HepG2 (cell line): ENCODE data around the gene WWC1.

Experiments used
- POLR2A ChIP-seq, 2 experiments: IDR thresholded peaks; 2 replicates each; pipeline ENCODE4 v1.6.1; 2011; ENCODE audit warnings: low read depth in 2 of 2, low read length in 2 of 2, mild to moderate bottlenecking in 1 of 2, moderate library complexity in 1 of 2; ENCODE audit not compliant: insufficient read depth in 1 of 2
- TF ChIP-seq, protein P1 (sequence below): sonication (generic); formaldehyde crosslinking; IDR thresholded peaks from 2 replicates; pipeline ENCODE4 v1.8.1; 2023; ENCODE audit warnings: mild to moderate bottlenecking, inconsistent platforms, moderate library complexity, missing genetic modification reagents, borderline replicate concordance
- TF ChIP-seq, protein P2 (sequence below): sonication (generic); formaldehyde crosslinking; IDR thresholded peaks from 2 replicates; pipeline ENCODE4 v1.5.1; 2020; ENCODE audit warnings: mild to moderate bottlenecking, missing genetic modification reagents, moderate library complexity

DNA sequence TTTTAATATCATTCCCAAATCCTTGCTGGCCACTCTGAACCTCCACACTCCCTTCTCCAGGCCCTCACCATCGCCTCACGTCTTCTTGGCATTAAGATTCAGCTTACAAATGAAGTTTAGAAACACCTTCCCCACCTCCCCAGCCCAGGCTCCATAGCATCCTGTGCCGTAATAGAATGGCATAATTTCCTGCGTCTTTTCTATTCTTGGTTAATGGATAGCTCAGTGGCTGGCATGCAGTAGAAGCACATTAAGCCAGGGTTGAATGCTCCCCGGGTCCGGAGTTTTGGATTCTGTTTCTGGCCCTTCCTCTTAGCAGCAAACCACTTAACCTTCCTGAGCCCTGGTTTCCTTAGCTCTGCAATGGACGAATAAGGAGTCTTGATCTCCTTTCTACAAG, 13.8 kb downstream of the WWC1 start:
- TF ChIP-seq, protein P1, sequence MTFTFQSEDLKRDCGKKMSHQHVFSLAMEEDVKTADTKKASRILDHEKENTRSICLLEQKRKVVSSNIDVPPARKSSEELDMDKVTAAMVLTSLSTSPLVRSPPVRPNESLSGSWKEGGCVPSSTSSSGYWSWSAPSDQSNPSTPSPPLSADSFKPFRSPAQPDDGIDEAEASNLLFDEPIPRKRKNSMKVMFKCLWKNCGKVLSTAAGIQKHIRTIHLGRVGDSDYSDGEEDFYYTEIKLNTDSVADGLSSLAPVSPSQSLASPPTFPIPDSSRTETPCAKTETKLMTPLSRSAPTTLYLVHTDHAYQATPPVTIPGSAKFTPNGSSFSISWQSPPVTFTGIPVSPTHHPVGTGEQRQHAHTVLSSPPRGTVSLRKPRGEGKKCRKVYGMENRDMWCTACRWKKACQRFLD (CRISPR knock-in tag): no peak
- no peak for TF ChIP-seq POLR2A (IDR thresholded peaks at IDR 0.05; ENCODE audit: insufficient read depth in 1 of 2, low read depth in 2 of 2, low read length in 2 of 2)
- TF ChIP-seq, protein P2, sequence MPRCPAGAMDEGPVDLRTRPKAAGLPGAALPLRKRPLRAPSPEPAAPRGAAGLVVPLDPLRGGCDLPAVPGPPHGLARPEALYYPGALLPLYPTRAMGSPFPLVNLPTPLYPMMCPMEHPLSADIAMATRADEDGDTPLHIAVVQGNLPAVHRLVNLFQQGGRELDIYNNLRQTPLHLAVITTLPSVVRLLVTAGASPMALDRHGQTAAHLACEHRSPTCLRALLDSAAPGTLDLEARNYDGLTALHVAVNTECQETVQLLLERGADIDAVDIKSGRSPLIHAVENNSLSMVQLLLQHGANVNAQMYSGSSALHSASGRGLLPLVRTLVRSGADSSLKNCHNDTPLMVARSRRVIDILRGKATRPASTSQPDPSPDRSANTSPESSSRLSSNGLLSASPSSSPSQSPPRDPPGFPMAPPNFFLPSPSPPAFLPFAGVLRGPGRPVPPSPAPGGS: no peak
